Breast epithelium (tissue), 3 donors: ENCODE measurements around the gene DMD.
"Not testable (repeated sequence)": the region's sequence is repeated elsewhere in the genome, so short reads cannot be mapped to it uniquely, and the experiment has no call there.

ENCODE experiments used
- POLR2A ChIP-seq: fragments of 450-650 bp; IDR thresholded peaks from one replicate; pipeline ENCODE4 v1.6.1; 2016; ENCODE audit warnings: antibody characterized with exemption, mild to moderate bottlenecking, moderate library complexity
- POLR2AphosphoS5 ChIP-seq, 3 donors: sonication (generic); formaldehyde crosslinking; IDR thresholded peaks; one replicate each; pipeline ENCODE4 v1.6.1; 2017; ENCODE audit warnings: antibody characterized with exemption in 3 of 3
- TF ChIP-seq, protein P1 (sequence below), 3 donors: fragments of 450-650 bp; IDR thresholded peaks; one replicate each; pipeline ENCODE4 v1.5.1; 2016 to 2017; ENCODE audit warnings: antibody characterized with exemption in 3 of 3, mild to moderate bottlenecking in 3 of 3, moderate library complexity in 3 of 3

DNA sequence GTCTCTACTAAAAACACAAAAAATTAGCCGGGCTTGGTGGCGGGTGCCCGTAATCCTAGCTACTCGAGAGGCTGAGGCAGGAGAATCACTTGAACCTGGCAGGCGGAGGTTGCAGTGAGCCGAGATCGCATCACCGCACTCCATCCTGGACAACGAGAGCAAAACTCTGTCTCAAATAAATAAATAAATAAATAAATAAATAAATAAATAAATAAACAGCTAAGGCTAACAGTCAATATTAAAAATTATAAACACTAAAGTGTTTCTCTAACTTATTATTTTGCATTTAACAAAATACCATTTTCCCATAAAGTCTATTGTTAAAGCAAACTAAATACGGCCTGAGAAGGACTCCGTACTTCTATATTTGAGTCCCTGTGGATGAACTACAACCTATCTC, 137.7 kb downstream of the DMD start:
- TF ChIP-seq, protein P1, sequence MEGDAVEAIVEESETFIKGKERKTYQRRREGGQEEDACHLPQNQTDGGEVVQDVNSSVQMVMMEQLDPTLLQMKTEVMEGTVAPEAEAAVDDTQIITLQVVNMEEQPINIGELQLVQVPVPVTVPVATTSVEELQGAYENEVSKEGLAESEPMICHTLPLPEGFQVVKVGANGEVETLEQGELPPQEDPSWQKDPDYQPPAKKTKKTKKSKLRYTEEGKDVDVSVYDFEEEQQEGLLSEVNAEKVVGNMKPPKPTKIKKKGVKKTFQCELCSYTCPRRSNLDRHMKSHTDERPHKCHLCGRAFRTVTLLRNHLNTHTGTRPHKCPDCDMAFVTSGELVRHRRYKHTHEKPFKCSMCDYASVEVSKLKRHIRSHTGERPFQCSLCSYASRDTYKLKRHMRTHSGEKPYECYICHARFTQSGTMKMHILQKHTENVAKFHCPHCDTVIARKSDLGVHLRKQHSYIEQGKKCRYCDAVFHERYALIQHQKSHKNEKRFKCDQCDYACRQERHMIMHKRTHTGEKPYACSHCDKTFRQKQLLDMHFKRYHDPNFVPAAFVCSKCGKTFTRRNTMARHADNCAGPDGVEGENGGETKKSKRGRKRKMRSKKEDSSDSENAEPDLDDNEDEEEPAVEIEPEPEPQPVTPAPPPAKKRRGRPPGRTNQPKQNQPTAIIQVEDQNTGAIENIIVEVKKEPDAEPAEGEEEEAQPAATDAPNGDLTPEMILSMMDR (IDR thresholded peaks at IDR 0.05), result not testable (repeated sequence)
- TF ChIP-seq POLR2A; POLR2AphosphoS5 (IDR thresholded peaks at IDR 0.05): not testable (repeated sequence)
